HepG2 (cell line): ENCODE data around the gene DAB2IP. TPM values are rescaled to one million over a fixed set of nuclear protein-coding genes. Genes with fewer than 3 reads are reported as not detected.

Experiments
- CHD2 ChIP-seq: IDR thresholded peaks from 2 replicates; pipeline ENCODE4 v1.6.1; 2011; ENCODE audit warnings: low read depth, low read length, improper control_type of control experiment
- CTCF ChIP-seq: sonication (generic); formaldehyde crosslinking; IDR thresholded peaks from 2 replicates; pipeline ENCODE4 v1.5.0; 2020; ENCODE audit warnings: mild to moderate bottlenecking, missing genetic modification reagents, moderate library complexity
- ELF3 ChIP-seq: IDR thresholded peaks from 2 replicates; pipeline ENCODE4 v1.6.1; 2016; ENCODE audit warnings: missing genetic modification reagents, missing compliant biosample characterization
- FOSL2 ChIP-seq: sonication (generic); formaldehyde crosslinking; IDR thresholded peaks from 2 replicates; pipeline ENCODE4 v1.4.0; 2020; ENCODE audit warnings: missing genetic modification reagents
- FOXA3 ChIP-seq: IDR thresholded peaks from 2 replicates; pipeline ENCODE4 v1.6.1; 2016; ENCODE audit warnings: missing genetic modification reagents, missing compliant biosample characterization
- GABPA ChIP-seq, 2 experiments: IDR thresholded peaks; 2 replicates each; pipeline ENCODE4 v1.6.1; 2011 to 2016; ENCODE audit warnings: low read depth in 2 of 2, low read length in 1 of 2, missing biosample characterization in 1 of 2, missing genetic modification characterization in 1 of 2
- GPN1 ChIP-seq: sonication (generic); formaldehyde crosslinking; IDR thresholded peaks from 2 replicates; pipeline ENCODE4 v1.5.1; 2020; ENCODE audit warnings: missing genetic modification reagents, borderline replicate concordance
- HMGA1 ChIP-seq: sonication (generic); formaldehyde crosslinking; conservative IDR thresholded peaks from 2 replicates; pipeline ENCODE4 v1.4.0; 2020; ENCODE audit warnings: missing genetic modification reagents
- IKZF4 ChIP-seq: sonication (generic); formaldehyde crosslinking; IDR thresholded peaks from 2 replicates; pipeline ENCODE4 v1.5.1; 2020; ENCODE audit warnings: borderline replicate concordance, mild to moderate bottlenecking, low read depth, missing genetic modification reagents; ENCODE audit errors: not compliant biosample characterization
- JUN ChIP-seq: sonication (generic); formaldehyde crosslinking; IDR thresholded peaks from 2 replicates; pipeline ENCODE4 v1.4.0; 2020; ENCODE audit warnings: mild to moderate bottlenecking, missing genetic modification reagents
- KDM5B ChIP-seq: sonication (generic); formaldehyde crosslinking; IDR thresholded peaks from 2 replicates; pipeline ENCODE4 v1.4.0; 2020; ENCODE audit warnings: missing genetic modification reagents, mild to moderate bottlenecking, borderline replicate concordance
- KLF15 ChIP-seq: sonication (generic); formaldehyde crosslinking; IDR thresholded peaks from 2 replicates; pipeline ENCODE4 v1.8.1; 2023; ENCODE audit warnings: borderline replicate concordance, mild to moderate bottlenecking, inconsistent platforms, missing genetic modification reagents, mixed read lengths
- KMT2B ChIP-seq: IDR thresholded peaks from 2 replicates; pipeline ENCODE4 v1.6.1; 2016; ENCODE audit warnings: missing genetic modification reagents, missing compliant biosample characterization
- MEIS2 ChIP-seq: sonication (generic); formaldehyde crosslinking; IDR thresholded peaks from 2 replicates; pipeline ENCODE4 v1.9.0; 2021; ENCODE audit warnings: mild to moderate bottlenecking, missing genetic modification reagents
- NRL ChIP-seq: sonication (generic); formaldehyde crosslinking; IDR thresholded peaks from 2 replicates; pipeline ENCODE4 v1.5.0; 2020; ENCODE audit warnings: missing genetic modification reagents, mild to moderate bottlenecking, moderate library complexity, borderline replicate concordance
- RXRA ChIP-seq: sonication (generic); formaldehyde crosslinking; IDR thresholded peaks from 2 replicates; pipeline ENCODE4 v1.5.1; 2020; ENCODE audit warnings: missing genetic modification reagents
- SNAPC5 ChIP-seq: sonication (generic); formaldehyde crosslinking; IDR thresholded peaks from 2 replicates; pipeline ENCODE4 v1.8.1; 2023; ENCODE audit warnings: mild to moderate bottlenecking, missing genetic modification reagents, borderline replicate concordance
- SP140L ChIP-seq: sonication (generic); formaldehyde crosslinking; IDR thresholded peaks from 2 replicates; pipeline ENCODE4 v1.4.0; 2020; ENCODE audit warnings: missing genetic modification reagents, borderline replicate concordance
- U2AF2 ChIP-seq: fragments of 200-400 bp; formaldehyde crosslinking; IDR thresholded peaks from 2 replicates; pipeline ENCODE4 v1.6.1; 2017; ENCODE audit warnings: low read depth, mild to moderate bottlenecking, low read length
- ZBTB33 ChIP-seq: sonication (generic); formaldehyde crosslinking; IDR thresholded peaks from 2 replicates; pipeline ENCODE4 v1.4.0; 2020; ENCODE audit warnings: missing genetic modification reagents
- ZFP90 ChIP-seq: sonication (generic); formaldehyde crosslinking; IDR thresholded peaks from 2 replicates; pipeline ENCODE4 v1.8.0; 2022; ENCODE audit warnings: missing genetic modification reagents, mild to moderate bottlenecking, inconsistent platforms, borderline replicate concordance
- ZNF101 ChIP-seq: sonication (generic); formaldehyde crosslinking; IDR thresholded peaks from 2 replicates; pipeline ENCODE4 v1.4.0; 2020; ENCODE audit warnings: mild to moderate bottlenecking, low read depth, missing genetic modification reagents, borderline replicate concordance
- ZNF34 ChIP-seq: sonication (generic); formaldehyde crosslinking; IDR thresholded peaks from 2 replicates; pipeline ENCODE4 v1.4.0; 2020; ENCODE audit warnings: mild to moderate bottlenecking, missing genetic modification reagents, borderline replicate concordance
- ZNF552 ChIP-seq: sonication (generic); formaldehyde crosslinking; IDR thresholded peaks from 2 replicates; pipeline ENCODE4 v1.9.0; 2022; ENCODE audit warnings: missing genetic modification reagents, mild to moderate bottlenecking, borderline replicate concordance
- ZNF737 ChIP-seq: sonication (generic); formaldehyde crosslinking; IDR thresholded peaks from 2 replicates; pipeline ENCODE4 v1.5.0; 2020; ENCODE audit warnings: missing genetic modification reagents, mild to moderate bottlenecking, borderline replicate concordance
- ZNF761 ChIP-seq: sonication (generic); formaldehyde crosslinking; conservative IDR thresholded peaks from 2 replicates; pipeline ENCODE4 v1.4.0; 2020; ENCODE audit warnings: mild to moderate bottlenecking, missing genetic modification reagents
- polyA plus RNA-seq, 8 experiments: library from polyadenylated mRNA; depleted of rRNA in 3 of 8; stranded (reverse) in 7 of 8; unstranded in 1 of 8; fragments of >200 nt; fragmentation: Illumina TruSeq in 4 of 8; extraction: Trizol in 4 of 8; gene quantifications; 2 replicates each; pipeline versions ENCODE4 v1.2.1 to v1.2.3, GENCODE V29; 2011 to 2016; ENCODE audit warnings: low read depth in 4 of 8, missing spikeins in 1 of 8, mixed read lengths in 1 of 8; ENCODE audit not compliant: insufficient read depth in 1 of 8
- total RNA-seq, 5 experiments: library from RNA; depleted of rRNA; stranded (reverse); fragments of >200 nt; fragmentation: Illumina TruSeq; extraction: Trizol; gene quantifications; 2 replicates each; pipeline ENCODE4 v1.2.3, GENCODE V29; 2016; ENCODE audit warnings: low read depth in 1 of 5

The DAB2IP gene
- total and polyA plus RNA-seq, 2 of the 13 experiments (the other 11 are each of a cell fraction or from before 2014, with no cell fraction given) = 25.3 to 37.9 TPM

DNA sequence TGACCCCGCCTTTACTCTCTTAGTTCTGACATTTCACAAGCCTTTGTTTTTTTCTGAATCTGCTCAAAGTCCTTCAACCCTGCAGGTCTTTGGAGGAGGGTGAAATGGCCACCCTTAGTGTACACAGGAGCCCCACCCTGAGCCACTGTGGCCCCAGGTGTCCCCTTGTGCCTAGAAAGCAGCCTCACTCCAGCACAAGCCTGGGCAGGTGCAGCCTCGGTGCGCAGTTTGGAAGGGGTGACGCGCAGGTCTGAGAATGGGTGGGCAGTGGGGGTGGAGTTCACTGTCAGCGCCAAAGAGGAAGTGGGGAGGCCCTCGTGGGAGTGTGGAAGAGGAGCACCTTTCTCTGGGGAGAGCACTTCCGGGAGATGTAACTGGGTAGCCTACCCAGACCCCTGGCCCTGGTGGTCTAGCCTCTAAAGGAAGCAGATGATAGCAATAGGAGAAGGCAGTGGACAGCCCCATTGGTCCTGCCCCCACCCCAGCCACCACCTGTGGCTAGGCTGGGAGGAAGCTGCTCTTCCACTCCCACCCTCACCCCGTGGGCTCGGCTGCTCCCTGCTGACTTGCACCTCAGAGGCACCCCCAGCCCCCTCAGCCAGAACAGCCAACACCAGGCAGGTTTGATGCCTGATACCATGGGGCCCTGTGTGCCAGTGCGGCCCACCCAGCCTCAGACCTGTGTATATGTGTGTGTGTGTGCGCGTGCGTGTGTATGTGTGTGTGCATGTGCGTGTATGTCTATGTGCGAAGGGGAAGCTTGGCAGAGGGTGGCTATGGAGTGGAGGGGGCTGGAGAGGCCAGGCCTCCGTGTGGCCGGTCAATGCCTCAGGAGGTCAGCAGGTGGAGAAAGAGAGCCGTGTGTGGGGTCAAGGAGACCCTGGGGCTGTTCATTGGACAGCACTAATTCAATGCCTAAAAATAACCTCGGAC is 16.8 kb upstream of the DAB2IP start (continued):
- no peak for TF ChIP-seq SNAPC5 (CRISPR knock-in tag)
- TF ChIP-seq GPN1 (CRISPR knock-in tag) = no peak
- TF ChIP-seq ELF3 (CRISPR knock-in tag) = 0 out of 2 replicates have a peak, but pooled peaks have one; percentile 12
- TF ChIP-seq ZNF552 (CRISPR knock-in tag) = no peak
- 0 out of 2 replicates have a peak, but pooled peaks have one; percentile 22 for TF ChIP-seq ZNF761 (CRISPR knock-in tag)
- TF ChIP-seq KMT2B (CRISPR knock-in tag) = no peak
- peak; percentile 41; the same call in 1 of the 2 replicates for TF ChIP-seq RXRA (CRISPR knock-in tag)
- TF ChIP-seq KLF15 (CRISPR knock-in tag) = no peak
- no peak for TF ChIP-seq ZFP90 (CRISPR knock-in tag)
- peak; percentile 24; the same call in 1 of the 2 replicates for TF ChIP-seq FOXA3
- no peak for TF ChIP-seq SP140L (CRISPR knock-in tag)
- TF ChIP-seq ZNF101 (CRISPR knock-in tag) = no peak
- TF ChIP-seq GABPA (IDR thresholded peaks at IDR 0.05; ENCODE audit: low read depth, low read length) = peak; percentile 50
- TF ChIP-seq GABPA (CRISPR knock-in tag; IDR thresholded peaks at IDR 0.05; ENCODE audit: low read depth) = peak; percentile 75
- TF ChIP-seq HMGA1 (CRISPR knock-in tag) = no peak
- no peak for TF ChIP-seq NRL (CRISPR knock-in tag)
- TF ChIP-seq CTCF (CRISPR knock-in tag) = peak; percentile 91
- TF ChIP-seq FOSL2 (CRISPR knock-in tag) = no peak
- TF ChIP-seq ZNF737 (CRISPR knock-in tag) = 0 out of 2 replicates have a peak, but pooled peaks have one; percentile 58
- TF ChIP-seq U2AF2 = no peak
- no peak for TF ChIP-seq CHD2
- no peak for TF ChIP-seq ZBTB33
- no peak for TF ChIP-seq ZNF34 (CRISPR knock-in tag)
- no peak for TF ChIP-seq KDM5B (CRISPR knock-in tag)
- TF ChIP-seq JUN = no peak
- no peak for TF ChIP-seq IKZF4
- TF ChIP-seq MEIS2 (CRISPR knock-in tag) = no peak; the same call in 1 of the 2 replicates
